Pancreas (tissue), 10 donors: ENCODE measurements around the gene CROCC. TPM values are rescaled to one million over a fixed set of nuclear protein-coding genes. Genes with fewer than 3 reads are reported as not detected.
"Not testable (repeated sequence)": the region's sequence is repeated elsewhere in the genome, so short reads cannot be mapped to it uniquely, and the experiment has no call there.

ENCODE experiments used
- ATAC-seq, 4 donors: fragments of 200-7000 bp; cut with Tn5 transposase; one replicate each; pipeline versions ENCODE4 v1.8.0 to v1.9.1; 2020; ENCODE audit warnings: mild to moderate bottlenecking in 4 of 4, moderate library complexity in 4 of 4
- DNase-seq, 6 donors: peaks; one replicate each; pipeline ENCODE4 v3.0.0-alpha.2; 2020
- FAIRE-seq: peaks from 2 replicates; lab custom pipeline; 2012; peaks lifted over from hg19 to GRCh38; lab: Jason Lieb, UNC
- H3K27ac ChIP-seq, 4 donors: fragments of 200-600 bp; sonication (generic); 1 replicate in 3 of 4; 2 replicates in 1 of 4; pipeline versions ENCODE4 v1.5.0 to v1.8.0; 2020
- H3K27me3 ChIP-seq, 4 donors: fragments of 200-600 bp; one replicate each; pipeline ENCODE4 v1.8.0; 2021
- H3K36me3 ChIP-seq, 3 donors: fragments of 200-600 bp; sonication (generic) in 1 of 3; one replicate each; pipeline versions ENCODE4 v1.5.0 to v1.8.0; 2020 to 2021
- H3K4me1 ChIP-seq, 3 donors: fragments of 200-600 bp; one replicate each; pipeline ENCODE4 v1.8.0; 2021
- H3K4me3 ChIP-seq, 4 donors: fragments of 200-600 bp; sonication (generic) in 2 of 4; one replicate each; pipeline versions ENCODE4 v1.5.0 to v1.8.0; 2020 to 2021
- H3K9me3 ChIP-seq, 4 donors: fragments of 200-600 bp; one replicate each; pipeline ENCODE4 v1.8.0; 2021
- WGBS, 2 donors: extraction: QIAGEN DNeasy Blood & Tissue Kit; methylation state at CpG; one replicate each; pipeline ENCODE4 v1.1.7; 2013; 5-methylcytosine and 5-hydroxymethylcytosine counted together
- intact Hi-C, 3 donors: fragments of 100-400 bp; cut with DNase I; formaldehyde crosslinking; loops; one replicate each; pipeline versions ENCODE4 v1.11.1 to v1.14.2; 2022
- polyA plus RNA-seq, 2 donors: library from polyadenylated mRNA; stranded (reverse); fragments of 200-250 nt; gene quantifications; one replicate each; pipeline ENCODE4 v1.2.3, GENCODE V29; 2013
- total RNA-seq, 6 donors: library from RNA; stranded (reverse); fragmentation: NEBNext Ultra II Directional in 4 of 6; extraction: Animal tissue kit (Norgen Biotek cat#: 25700) in 4 of 6; gene quantifications; one replicate each; pipeline versions ENCODE4 v1.2.1 to v1.2.4, GENCODE V29; 2021 to 2023
- TF ChIP-seq, protein P1 (sequence below), 4 donors: fragments of 200-600 bp; sonication (generic) in 3 of 4; IDR thresholded peaks; one replicate each; pipeline versions ENCODE4 v1.5.0 to v1.8.0; 2021; ENCODE audit warnings: antibody characterized with exemption in 4 of 4
- donor health status: healthy with polysubstance abuse.
- donor health status: DM: no; HTN: no; CAD: no; lungs with moderate emphysema.
- donor health status: DM: no; HTN: no; CAD: no.
- donor health status: control.
- donor health status: control.
- donor health status: Bipolar disorder and iron deficiency.
- donor health status: DM: yes; HTN: yes; CAD: no.
- donor health status: DM: no; HTN: no; CAD: no.
- donor health status: DM: no; HTN: no; CAD: no.
- donor health status: DM: yes; HTN: yes; CAD: no.

Gene CROCC
- total and polyA plus RNA-seq, 8 donors: 8.1 to 101 (median 14.6) TPM

DNA sequence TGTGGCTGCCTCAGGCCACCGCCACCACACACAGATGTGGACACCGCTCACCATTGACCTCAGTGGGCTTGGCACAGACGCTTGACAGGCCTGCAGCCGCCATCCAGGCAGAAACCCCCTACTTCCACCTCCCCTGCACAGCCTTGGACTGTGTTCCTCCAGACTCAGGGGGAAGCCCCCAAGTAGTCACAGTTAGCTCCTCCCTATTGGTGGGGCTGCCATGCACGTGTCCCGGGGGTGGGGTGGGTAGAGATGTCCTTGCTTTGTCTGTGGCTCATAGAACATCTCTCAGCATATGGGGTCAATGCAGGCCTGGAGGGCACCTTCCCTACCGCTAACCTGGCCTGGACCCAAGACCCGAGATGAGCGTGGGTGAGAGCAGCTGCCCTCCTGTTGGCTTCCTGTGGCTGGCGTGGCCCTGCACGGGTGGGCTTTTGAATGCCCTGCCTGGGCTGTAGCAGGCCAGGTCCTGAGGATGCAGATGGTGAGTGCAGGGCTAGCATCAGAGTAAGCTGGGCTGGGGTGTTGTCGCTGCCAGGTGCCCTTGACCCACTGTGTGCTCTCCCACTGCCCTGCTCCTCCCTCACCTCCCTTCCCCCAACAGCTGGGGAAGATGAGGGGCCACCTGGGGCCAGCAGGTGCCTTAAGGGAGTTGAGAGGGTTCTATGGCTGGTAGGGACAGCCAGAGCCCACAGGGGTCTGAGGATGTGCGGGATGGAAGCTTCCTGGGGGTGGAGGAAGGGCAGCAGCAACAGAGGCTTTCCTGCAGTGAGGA, 6.2 kb downstream of the CROCC start:
- peak in 2 of 6 donors; percentile 21 to 69 for DNase-seq
- 80 to 82% methylated on average over 13 of the region's 13 CpGs for WGBS, 2 donors

DNA sequence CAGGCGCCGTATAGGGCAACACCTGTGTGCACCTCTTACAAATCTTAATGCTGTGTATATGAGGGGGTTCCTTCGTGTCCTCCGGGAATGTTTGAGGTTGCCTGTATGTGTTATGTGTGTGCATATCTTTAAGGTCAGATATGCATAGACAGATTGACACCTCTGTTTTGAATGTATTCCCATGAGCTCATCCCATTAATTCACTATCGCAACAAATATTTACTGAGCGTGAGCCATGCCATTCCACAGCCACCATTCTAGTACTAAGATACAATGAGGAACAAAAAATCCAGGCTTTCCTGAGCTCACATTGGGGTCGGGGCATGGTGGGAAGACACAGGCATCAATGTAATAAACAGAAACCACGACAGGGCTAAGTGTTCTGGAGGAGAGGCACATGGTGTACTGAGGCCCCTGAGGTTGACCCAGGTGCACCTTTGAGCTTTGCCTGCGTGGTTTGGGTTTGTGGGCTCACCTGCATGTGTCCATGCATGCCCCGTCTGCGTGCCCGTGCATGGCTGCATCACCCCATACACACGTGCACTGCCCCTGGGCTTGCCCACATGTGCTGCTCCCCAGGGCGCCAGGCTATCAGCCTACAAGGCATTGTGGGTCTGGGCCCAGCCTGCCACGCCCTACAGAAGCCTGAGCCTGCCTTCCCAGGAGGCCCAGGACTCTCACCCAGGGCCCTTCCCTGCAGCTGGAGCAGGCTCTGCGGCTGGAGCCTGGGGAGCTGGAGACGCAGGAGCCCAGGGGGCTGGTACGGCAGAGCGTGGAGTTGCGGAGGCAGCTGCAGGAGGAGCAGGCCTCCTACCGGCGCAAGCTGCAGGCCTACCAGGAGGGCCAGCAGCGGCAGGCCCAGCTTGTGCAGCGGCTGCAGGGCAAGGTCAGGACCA, 7.7 kb downstream of the CROCC start:
- H3K4me1 ChIP-seq, H3K27me3 ChIP-seq, FAIRE-seq, H3K36me3 ChIP-seq, intact Hi-C loops, H3K27ac ChIP-seq, H3K4me3 ChIP-seq, H3K9me3 ChIP-seq: not testable (repeated sequence)
- peak in 2 of 4 donors; percentile 11 to 51 for ATAC-seq
- DNase-seq: peak in 1 of 6 donors; percentile 70
- WGBS, 2 donors: 87% methylated on average over 24 of the region's 24 CpGs

More for the DNA sequence above, 6.2 kb downstream of the CROCC start:
- no peaks in the 10 kb centered on the region for H3K4me1 ChIP-seq
- no peak for FAIRE-seq
- no peak overlapping the region for H3K4me3 ChIP-seq
- no peaks in the 10 kb centered on the region for H3K27me3 ChIP-seq
- H3K36me3 ChIP-seq: peaks cover 0 to 5% (median 0%) of the 10 kb centered on the region in 3 donors
- no peaks in the 10 kb centered on the region for H3K9me3 ChIP-seq
- intact Hi-C loops: no loop called here
- TF ChIP-seq, protein P1, sequence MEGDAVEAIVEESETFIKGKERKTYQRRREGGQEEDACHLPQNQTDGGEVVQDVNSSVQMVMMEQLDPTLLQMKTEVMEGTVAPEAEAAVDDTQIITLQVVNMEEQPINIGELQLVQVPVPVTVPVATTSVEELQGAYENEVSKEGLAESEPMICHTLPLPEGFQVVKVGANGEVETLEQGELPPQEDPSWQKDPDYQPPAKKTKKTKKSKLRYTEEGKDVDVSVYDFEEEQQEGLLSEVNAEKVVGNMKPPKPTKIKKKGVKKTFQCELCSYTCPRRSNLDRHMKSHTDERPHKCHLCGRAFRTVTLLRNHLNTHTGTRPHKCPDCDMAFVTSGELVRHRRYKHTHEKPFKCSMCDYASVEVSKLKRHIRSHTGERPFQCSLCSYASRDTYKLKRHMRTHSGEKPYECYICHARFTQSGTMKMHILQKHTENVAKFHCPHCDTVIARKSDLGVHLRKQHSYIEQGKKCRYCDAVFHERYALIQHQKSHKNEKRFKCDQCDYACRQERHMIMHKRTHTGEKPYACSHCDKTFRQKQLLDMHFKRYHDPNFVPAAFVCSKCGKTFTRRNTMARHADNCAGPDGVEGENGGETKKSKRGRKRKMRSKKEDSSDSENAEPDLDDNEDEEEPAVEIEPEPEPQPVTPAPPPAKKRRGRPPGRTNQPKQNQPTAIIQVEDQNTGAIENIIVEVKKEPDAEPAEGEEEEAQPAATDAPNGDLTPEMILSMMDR (IDR thresholded peaks at IDR 0.05): no peak
- no peak overlapping the region for H3K27ac ChIP-seq
- ATAC-seq: no peak

DNA sequence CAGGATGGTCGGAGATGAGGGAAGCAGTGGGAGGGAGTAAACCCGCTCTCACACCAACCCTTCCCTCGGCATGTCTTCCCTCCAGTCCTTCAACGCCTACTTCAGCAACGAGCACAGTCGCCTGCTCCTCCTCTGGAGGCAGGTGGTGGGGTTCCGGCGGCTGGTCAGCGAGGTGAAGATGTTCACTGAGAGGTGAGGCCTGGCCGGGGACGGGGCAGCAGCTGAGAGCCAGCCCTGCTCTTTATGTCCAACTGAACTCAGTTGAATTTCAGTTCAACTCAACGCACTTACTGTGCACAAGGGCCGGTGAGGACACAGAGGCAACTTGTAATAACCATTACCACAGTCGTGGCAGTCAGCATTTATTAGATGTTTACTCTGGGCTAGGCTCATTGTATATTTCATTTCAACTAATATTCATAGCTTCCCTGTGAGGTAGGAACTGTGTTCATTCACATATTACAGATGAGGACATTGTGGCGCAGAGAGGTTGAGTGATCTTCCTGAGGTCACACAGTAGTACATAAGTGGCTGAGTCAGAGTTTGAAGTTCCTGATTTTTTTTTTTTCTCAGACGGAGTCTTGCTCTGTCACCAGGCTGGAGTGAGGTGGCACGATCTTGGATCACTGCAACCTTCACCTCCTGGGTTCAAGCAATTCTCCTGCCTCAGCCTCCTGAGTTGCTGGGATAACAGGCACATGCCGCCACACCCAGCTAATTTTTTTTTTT, 9.6 kb downstream of the CROCC start:
- H3K36me3 ChIP-seq, intact Hi-C loops, H3K27me3 ChIP-seq, H3K4me3 ChIP-seq, H3K27ac ChIP-seq, FAIRE-seq, H3K4me1 ChIP-seq, ATAC-seq, H3K9me3 ChIP-seq: not testable (repeated sequence)
- DNase-seq: peak in 1 of 6 donors; percentile 60
- WGBS, 2 donors: 85 to 90% methylated on average over 18 of the region's 18 CpGs

DNA sequence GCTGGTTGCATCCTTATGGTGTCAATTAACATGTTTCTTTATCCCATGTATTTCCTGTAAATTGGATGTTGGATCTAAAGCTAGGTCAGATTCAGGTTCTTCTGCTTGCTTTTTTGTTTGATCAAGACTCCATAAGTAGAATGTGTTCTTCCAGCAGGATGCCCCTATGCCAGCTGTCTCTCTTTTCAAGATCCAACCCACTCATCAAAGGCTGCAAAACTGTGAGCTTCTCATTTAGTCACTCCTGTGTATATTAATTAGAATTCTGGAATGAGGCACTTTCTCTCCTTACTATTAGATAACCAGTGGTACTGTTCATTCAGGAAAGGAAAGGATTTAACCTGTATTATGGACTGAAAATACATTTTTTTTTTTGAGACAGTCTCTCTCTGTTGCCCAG, 12.2 kb downstream of the CROCC start:
- H3K27ac ChIP-seq, DNase-seq, H3K9me3 ChIP-seq, H3K4me3 ChIP-seq, intact Hi-C loops, FAIRE-seq, H3K4me1 ChIP-seq, ATAC-seq, H3K27me3 ChIP-seq, H3K36me3 ChIP-seq: not testable (repeated sequence)

DNA sequence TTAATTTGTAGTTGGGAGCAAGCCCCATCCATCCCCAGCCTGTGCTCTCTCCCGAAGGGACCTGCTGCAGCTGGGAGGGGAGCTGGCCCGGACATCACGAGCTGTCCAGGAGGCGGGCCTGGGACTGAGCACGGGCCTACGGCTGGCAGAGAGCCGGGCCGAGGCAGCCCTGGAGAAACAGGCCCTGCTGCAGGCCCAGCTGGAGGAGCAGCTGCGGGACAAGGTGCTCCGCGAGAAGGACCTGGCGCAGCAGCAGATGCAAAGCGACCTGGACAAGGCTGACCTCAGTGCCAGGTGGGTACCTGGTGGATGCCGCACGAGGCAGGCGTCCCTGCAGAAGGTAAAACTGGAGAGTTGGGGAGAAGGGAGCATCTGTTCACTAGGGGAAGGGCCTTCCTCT, 14.8 kb downstream of the CROCC start:
- intact Hi-C loops, H3K4me1 ChIP-seq, FAIRE-seq, DNase-seq, H3K27ac ChIP-seq, H3K27me3 ChIP-seq, H3K4me3 ChIP-seq, H3K9me3 ChIP-seq, H3K36me3 ChIP-seq: not testable (repeated sequence)
- WGBS, 2 donors: 88 to 92% methylated on average over 16 of the region's 16 CpGs
- peak in 3 of 4 donors; percentile 30 to 58 (median 47) for ATAC-seq

DNA sequence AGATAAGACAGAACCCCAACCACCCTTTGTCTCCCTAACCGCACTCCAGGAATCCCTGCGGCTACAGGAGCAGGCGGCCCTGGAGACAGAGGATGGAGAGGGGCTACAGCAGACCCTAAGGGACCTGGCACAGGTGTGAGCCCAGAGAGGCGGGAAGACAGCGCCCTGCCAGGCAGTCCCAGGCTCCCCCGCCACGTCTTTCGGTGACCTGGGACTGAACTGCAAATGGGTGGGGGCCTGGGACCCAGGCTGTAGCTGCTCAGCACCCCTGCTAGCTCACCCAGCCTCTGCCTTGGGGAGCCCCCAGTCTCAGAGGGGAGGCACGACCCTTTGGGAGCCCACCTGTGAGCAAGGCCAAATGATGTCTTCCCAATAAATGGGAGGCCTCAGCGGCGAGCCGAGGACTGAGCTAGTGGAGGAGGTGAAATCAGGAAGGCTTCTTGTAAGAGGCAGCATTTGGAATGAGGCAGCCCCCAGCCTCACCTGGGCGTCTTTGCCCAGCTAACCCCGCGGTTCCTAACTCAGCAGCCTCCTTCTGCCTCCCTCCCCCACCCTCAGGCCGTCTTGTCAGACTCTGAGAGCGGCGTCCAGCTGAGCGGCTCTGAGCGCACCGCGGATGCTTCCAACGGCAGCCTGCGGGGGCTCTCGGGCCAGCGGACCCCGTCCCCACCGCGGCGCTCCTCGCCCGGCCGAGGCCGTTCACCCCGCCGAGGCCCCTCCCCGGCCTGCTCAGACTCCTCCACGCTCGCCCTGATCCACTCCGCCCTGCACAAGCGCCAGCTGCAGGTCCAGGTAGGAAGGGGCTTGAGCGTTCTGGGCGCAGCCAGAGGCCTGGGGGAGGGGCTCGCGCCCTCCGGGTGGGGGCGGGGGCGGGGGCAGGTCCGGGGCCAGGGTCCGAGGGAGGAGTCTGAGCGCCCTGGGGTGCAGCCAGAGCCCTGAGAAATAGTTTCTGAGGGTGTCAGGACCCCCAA, 16.9 kb downstream of the CROCC start:
- H3K9me3 ChIP-seq: no peaks in the 10 kb centered on the region
- DNase-seq: peak in 1 of 6 donors; percentile 78
- no peaks in the 10 kb centered on the region for H3K27me3 ChIP-seq
- H3K4me1 ChIP-seq: no peaks in the 10 kb centered on the region
- intact Hi-C loops: no loop called here
- TF ChIP-seq, protein P1 (IDR thresholded peaks at IDR 0.05): no peak
- no peaks in the 10 kb centered on the region for H3K36me3 ChIP-seq
- no peak overlapping the region for H3K4me3 ChIP-seq
- H3K27ac ChIP-seq: no peak overlapping the region
- no peak for FAIRE-seq
- no peak for ATAC-seq
- 62 to 81% methylated on average over 51 of the region's 51 CpGs for WGBS, 2 donors

DNA sequence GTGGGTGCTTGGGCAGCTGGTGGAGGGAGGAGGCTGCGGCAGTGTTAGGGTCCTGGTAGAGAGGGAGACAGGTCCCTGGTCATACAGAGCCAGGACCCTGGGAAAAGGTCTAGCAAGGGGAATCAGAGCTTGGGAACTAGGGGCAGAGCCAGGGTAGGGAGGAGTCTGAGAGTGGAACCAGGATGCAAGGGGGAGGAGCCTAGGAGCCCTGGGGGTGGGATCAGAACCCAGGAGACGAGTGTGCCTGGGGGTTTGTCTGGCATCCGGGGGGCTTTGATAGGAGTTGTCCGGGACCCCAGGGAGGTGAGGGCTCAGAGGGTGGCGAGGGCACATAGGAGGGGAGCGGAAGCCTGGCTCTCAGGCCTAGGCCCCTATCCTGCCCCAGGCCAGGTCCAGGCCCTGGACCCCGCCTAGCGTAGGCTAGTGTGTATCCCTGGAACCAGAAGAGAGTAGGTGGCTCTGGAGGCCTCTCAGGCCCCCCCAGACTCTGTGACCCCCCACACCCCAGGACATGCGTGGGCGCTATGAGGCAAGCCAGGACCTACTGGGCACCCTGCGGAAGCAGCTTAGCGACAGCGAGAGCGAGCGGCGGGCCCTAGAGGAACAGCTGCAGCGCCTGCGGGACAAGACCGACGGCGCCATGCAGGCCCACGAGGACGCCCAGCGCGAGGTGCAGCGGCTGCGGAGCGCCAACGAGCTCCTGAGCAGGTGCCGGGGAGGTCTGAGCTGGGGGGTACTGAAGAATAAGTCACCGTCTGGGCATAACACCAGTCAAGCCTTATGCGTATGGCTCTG, 17.9 kb downstream of the CROCC start:
- peak in 2 of 6 donors; percentile 13 to 74 for DNase-seq
- not testable (repeated sequence) for H3K4me1 ChIP-seq, H3K4me3 ChIP-seq, H3K27me3 ChIP-seq, H3K27ac ChIP-seq, FAIRE-seq, H3K36me3 ChIP-seq, H3K9me3 ChIP-seq
- ATAC-seq: peak in 3 of 4 donors; percentile 22 to 36 (median 24)
- WGBS, 2 donors: 95 to 96% methylated on average over 32 of the region's 32 CpGs
- intact Hi-C loops: loop anchor here in 1 of 3 donors (10.0 kb wide), 1 partner anchor 325 kb away; the partner anchor contains the start of gene NBPF1
